ENCODE data around the gene FMN1.

Gene FMN1

DNA sequence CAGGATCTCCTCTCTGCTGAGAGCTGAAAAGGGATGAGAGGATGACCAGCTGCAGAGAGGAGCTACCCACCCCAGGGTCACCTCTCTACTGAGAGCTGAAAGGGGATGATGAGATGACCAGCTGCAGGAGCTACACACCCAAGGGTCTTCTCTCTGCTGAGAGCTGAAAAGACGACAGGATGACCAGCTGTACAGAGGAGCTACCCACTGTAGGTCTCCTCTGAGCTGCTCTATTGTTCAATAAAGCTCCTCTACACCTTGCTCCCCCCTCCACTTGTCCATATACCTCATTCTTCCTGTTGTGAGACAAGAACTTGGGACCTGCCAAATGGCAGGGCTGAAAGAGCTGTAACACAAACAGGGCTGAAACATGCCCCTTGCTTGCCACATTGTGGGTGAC lies 149.9 kb downstream of the FMN1 start:
- POLR2A ChIA-PET: no interaction called here
- no peak for DNase-seq (ENCODE audit: extremely low spot score)
- TF ChIP-seq ZNF384 (IDR thresholded peaks at IDR 0.05) (no peak), SUZ12 (IDR thresholded peaks at IDR 0.05) (no peak), FOXM1 (IDR thresholded peaks at IDR 0.05; ENCODE audit: borderline replicate concordance) (no peak), ELF4 (IDR thresholded peaks at IDR 0.05) (no peak), SP1 (IDR thresholded peaks at IDR 0.05) (no peak), FOXK2 (IDR thresholded peaks at IDR 0.05) (no peak)
- TF ChIP-seq, protein P1, sequence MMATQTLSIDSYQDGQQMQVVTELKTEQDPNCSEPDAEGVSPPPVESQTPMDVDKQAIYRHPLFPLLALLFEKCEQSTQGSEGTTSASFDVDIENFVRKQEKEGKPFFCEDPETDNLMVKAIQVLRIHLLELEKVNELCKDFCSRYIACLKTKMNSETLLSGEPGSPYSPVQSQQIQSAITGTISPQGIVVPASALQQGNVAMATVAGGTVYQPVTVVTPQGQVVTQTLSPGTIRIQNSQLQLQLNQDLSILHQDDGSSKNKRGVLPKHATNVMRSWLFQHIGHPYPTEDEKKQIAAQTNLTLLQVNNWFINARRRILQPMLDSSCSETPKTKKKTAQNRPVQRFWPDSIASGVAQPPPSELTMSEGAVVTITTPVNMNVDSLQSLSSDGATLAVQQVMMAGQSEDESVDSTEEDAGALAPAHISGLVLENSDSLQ (IDR thresholded peaks at IDR 0.05): no peak
- CTCF ChIA-PET: no interaction called here

DNA sequence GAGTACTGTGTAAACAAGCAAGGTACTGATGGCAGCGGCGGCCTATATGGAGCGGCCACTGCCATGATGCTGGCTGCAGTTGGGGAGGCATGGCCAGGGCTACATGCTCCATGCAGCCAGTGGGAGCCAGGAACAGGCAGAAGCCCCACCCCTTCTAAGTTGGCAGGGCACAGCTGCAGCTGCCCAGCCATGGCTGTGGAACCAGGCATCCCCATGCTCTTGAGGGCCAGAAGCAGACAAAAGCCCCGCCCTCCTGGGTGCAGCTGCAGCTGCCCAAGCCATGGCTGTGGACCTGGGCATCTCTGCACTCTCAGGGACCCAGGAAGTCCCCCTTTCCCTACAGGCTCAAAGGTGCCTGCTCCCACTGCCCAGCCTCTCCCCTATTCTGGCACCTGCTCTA lies 150.9 kb downstream of the FMN1 start:
- ChIA-PET POLR2A (no interaction called here), CTCF (no interaction called here)
- no peak for TF ChIP-seq ELF4 (IDR thresholded peaks at IDR 0.05)
- no peak for TF ChIP-seq SUZ12 (IDR thresholded peaks at IDR 0.05)
- no peak for TF ChIP-seq BHLHE40 (IDR thresholded peaks at IDR 0.05; ENCODE audit: borderline replicate concordance)
- no peak for TF ChIP-seq FOXA1 (IDR thresholded peaks at IDR 0.05)
- no peak for TF ChIP-seq L3MBTL2 (conservative IDR thresholded peaks at IDR 0.05)
- TF ChIP-seq HDGF (IDR thresholded peaks at IDR 0.05; ENCODE audit: borderline replicate concordance): no peak
- TF ChIP-seq FOXK2 (IDR thresholded peaks at IDR 0.05): no peak
- no peak for TF ChIP-seq CTBP1 (IDR thresholded peaks at IDR 0.05; ENCODE audit: borderline replicate concordance)
- no peak for TF ChIP-seq NFRKB (IDR thresholded peaks at IDR 0.05)
- TF ChIP-seq LEF1 (IDR thresholded peaks at IDR 0.05; ENCODE audit: borderline replicate concordance): no peak
- TF ChIP-seq ZNF384 (IDR thresholded peaks at IDR 0.05): no peak
- no peak for TF ChIP-seq SP1 (IDR thresholded peaks at IDR 0.05)
- TF ChIP-seq ARNT (IDR thresholded peaks at IDR 0.05): no peak
- TF ChIP-seq, protein P1 (IDR thresholded peaks at IDR 0.05): no peak
- TF ChIP-seq FOXM1 (IDR thresholded peaks at IDR 0.05; ENCODE audit: borderline replicate concordance): no peak
- TF ChIP-seq TARDBP (IDR thresholded peaks at IDR 0.05): no peak
- DNase-seq (ENCODE audit: extremely low spot score): no peak

DNA sequence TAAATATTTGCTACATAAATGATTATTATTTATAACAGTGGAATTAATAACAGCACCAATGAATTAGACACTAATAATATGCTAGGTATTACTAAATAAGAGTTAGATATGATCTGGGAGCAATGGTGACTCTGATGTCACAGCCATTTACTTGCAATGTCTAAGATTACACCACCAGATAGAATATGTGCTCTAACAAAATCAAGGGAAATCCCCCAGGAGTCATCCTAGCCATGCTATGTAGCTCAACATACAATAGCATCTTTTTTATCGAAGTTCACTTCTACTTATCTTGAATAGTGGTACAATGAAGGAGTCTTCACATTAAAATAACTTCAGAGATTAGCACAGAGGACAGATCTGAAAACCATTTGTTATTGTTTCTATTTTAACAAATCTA lies 154.0 kb downstream of the FMN1 start:
- no peak for TF ChIP-seq CTBP1 (IDR thresholded peaks at IDR 0.05; ENCODE audit: borderline replicate concordance)
- no peak for TF ChIP-seq FOXM1 (IDR thresholded peaks at IDR 0.05; ENCODE audit: borderline replicate concordance)
- TF ChIP-seq NFRKB (IDR thresholded peaks at IDR 0.05): no peak
- no peak for TF ChIP-seq ZNF384 (IDR thresholded peaks at IDR 0.05)
- TF ChIP-seq HDGF (IDR thresholded peaks at IDR 0.05; ENCODE audit: borderline replicate concordance): no peak
- no peak for TF ChIP-seq SP1 (IDR thresholded peaks at IDR 0.05)
- no peak for TF ChIP-seq FOXK2 (IDR thresholded peaks at IDR 0.05)
- TF ChIP-seq SUZ12 (IDR thresholded peaks at IDR 0.05): no peak
- no peak for TF ChIP-seq TARDBP (IDR thresholded peaks at IDR 0.05)
- TF ChIP-seq ARNT (IDR thresholded peaks at IDR 0.05): no peak
- TF ChIP-seq FOXA1 (IDR thresholded peaks at IDR 0.05): no peak
- no peak for TF ChIP-seq L3MBTL2 (conservative IDR thresholded peaks at IDR 0.05)
- CTCF ChIA-PET: no interaction called here
- DNase-seq (ENCODE audit: extremely low spot score): no peak
- POLR2A ChIA-PET: no interaction called here

DNA sequence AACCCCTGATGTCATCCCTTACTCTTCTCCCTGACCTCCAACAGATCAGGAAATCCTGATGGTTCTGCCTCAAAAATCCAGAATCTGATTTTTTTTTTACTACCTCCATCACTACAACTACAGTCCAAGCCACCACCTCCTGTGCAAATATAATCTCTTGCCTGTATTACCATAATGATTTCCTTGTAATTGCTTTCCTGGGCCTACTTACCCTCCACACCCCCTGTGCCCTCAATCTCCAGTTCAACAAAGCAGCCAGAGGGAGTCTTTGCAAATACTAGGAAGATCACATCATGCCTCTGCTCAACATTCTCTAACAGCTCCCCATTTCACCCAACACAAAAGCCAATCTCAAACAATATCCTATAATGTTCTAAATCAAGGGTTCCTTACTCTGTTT lies 159.9 kb downstream of the FMN1 start:
- DNase-seq (ENCODE audit: extremely low spot score): no peak
- ChIA-PET POLR2A (no interaction called here), CTCF (no interaction called here)
- TF ChIP-seq NFRKB (IDR thresholded peaks at IDR 0.05): no peak

DNA sequence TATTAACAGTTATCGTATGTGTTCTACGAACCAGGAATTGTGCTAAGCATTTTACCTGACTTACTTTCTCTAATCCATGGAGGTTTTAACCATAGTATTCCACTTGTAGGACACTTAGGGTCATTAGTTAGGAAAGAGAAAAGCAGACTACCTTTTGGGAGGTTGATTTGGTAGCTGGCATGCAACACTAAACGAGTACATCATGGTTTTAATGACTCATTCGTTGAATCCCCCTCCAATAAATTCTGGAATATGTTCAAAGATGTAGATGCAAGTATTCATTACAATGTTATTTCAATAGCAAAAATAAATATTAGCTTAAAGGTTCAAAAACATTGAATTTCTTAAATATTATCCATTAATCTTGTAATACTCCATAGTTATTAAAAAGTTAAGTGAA lies 162.5 kb downstream of the FMN1 start:
- ChIA-PET CTCF (no interaction called here), POLR2A (no interaction called here)
- TF ChIP-seq, protein P1 (IDR thresholded peaks at IDR 0.05): no peak
- TF ChIP-seq FOXM1 (IDR thresholded peaks at IDR 0.05; ENCODE audit: borderline replicate concordance): no peak
- no peak for TF ChIP-seq TARDBP (IDR thresholded peaks at IDR 0.05)
- no peak for TF ChIP-seq BHLHE40 (IDR thresholded peaks at IDR 0.05; ENCODE audit: borderline replicate concordance)
- TF ChIP-seq ARNT (IDR thresholded peaks at IDR 0.05): no peak
- TF ChIP-seq HDGF (IDR thresholded peaks at IDR 0.05; ENCODE audit: borderline replicate concordance): no peak
- no peak for DNase-seq (ENCODE audit: extremely low spot score)

DNA sequence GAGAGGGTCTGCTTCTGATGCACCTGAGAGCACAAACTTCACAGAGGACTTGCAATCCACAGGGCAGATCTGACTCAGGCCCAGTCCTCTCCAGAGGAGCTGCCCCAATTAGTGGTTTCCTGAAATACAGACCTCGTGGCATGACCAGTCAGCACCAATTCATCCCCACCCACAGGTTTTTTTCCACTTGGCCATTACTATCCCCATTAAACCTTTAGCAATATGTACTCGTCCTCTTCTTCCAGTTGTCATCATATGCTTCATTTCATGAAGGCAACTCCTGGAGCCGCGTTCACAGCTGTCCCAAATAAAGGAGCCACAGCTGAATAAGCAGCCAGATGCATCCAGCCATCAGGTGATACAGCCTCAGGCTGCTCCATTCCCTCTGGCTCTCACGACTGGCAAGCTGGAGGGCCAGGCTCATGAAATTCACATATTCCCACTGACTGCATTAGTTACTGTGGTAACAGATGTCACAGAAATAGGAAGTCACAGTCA lies 163.1 kb downstream of the FMN1 start:
- no peak for TF ChIP-seq FOXM1 (IDR thresholded peaks at IDR 0.05; ENCODE audit: borderline replicate concordance)
- TF ChIP-seq CTBP1 (IDR thresholded peaks at IDR 0.05; ENCODE audit: borderline replicate concordance): no peak
- TF ChIP-seq L3MBTL2 (conservative IDR thresholded peaks at IDR 0.05): no peak
- TF ChIP-seq ARNT (IDR thresholded peaks at IDR 0.05): no peak
- TF ChIP-seq FOXA1 (IDR thresholded peaks at IDR 0.05): no peak
- no peak for TF ChIP-seq ZNF384 (IDR thresholded peaks at IDR 0.05)
- TF ChIP-seq BHLHE40 (IDR thresholded peaks at IDR 0.05; ENCODE audit: borderline replicate concordance): no peak
- no peak for TF ChIP-seq ELF4 (IDR thresholded peaks at IDR 0.05)
- TF ChIP-seq SP1 (IDR thresholded peaks at IDR 0.05): no peak
- TF ChIP-seq LEF1 (IDR thresholded peaks at IDR 0.05; ENCODE audit: borderline replicate concordance): no peak
- TF ChIP-seq SUZ12 (IDR thresholded peaks at IDR 0.05): no peak
- no peak for TF ChIP-seq TARDBP (IDR thresholded peaks at IDR 0.05)
- TF ChIP-seq, protein P1 (IDR thresholded peaks at IDR 0.05): no peak
- TF ChIP-seq HDGF (IDR thresholded peaks at IDR 0.05; ENCODE audit: borderline replicate concordance): no peak
- ChIA-PET POLR2A (no interaction called here), CTCF (interaction anchor here (0.9 kb wide), 1 partner anchor 9 kb away, joined by 3 read pairs; no protein-coding TSS in a partner anchor)
- no peak for DNase-seq (ENCODE audit: extremely low spot score)

Measured in HEK293T (cell line).